NCI-H146 treated with DMSO at 0.1 percent for 48 hours (cell line): ENCODE data around the gene TMEM190.
"Not testable (repeated sequence)": the region's sequence is repeated elsewhere in the genome, so short reads cannot be mapped to it uniquely, and the experiment has no call there.

Experiments used
- DNase-seq: peaks from one replicate; lab custom pipeline; 2025; ENCODE audit not compliant: unreplicated experiment; lab: John Stamatoyannopoulos, UW

The TMEM190 gene

GRCh38 chr19:55418185-55418584, 41.6 kb downstream of the TMEM190 start:
- peak; percentile 79 for DNase-seq

GRCh38 chr19:55419103-55419502, 42.5 kb downstream of the TMEM190 start:
- DNase-seq, result no peak

GRCh38 chr19:55419624-55420236, 43.1 kb downstream of the TMEM190 start:
- no peak for DNase-seq

- DNase-seq, result not testable (repeated sequence)
Measured at GRCh38 chr19:55421281-55421680, 44.7 kb downstream of the TMEM190 start.

- no peak for DNase-seq
Measured at GRCh38 chr19:55423225-55424005, 46.8 kb downstream of the TMEM190 start.

- DNase-seq, result no peak
Measured at GRCh38 chr19:55424518-55424917, 47.9 kb downstream of the TMEM190 start.

GRCh38 chr19:55426042-55426441, 49.4 kb downstream of the TMEM190 start:
- no peak for DNase-seq
